GM12892 (cell line): ENCODE measurements around the gene LRRC31.

Source experiments
- POLR2A ChIP-seq: IDR thresholded peaks from 2 replicates; pipeline ENCODE4 v1.6.1; 2011; ENCODE audit warnings: low read depth, low read length, control low read depth
- POLR2AphosphoS5 ChIP-seq: IDR thresholded peaks from 2 replicates; pipeline ENCODE4 v1.6.1; 2011; ENCODE audit warnings: low read depth, low read length, control low read depth
- TAF1 ChIP-seq: IDR thresholded peaks from 2 replicates; pipeline ENCODE4 v1.6.1; 2011; ENCODE audit warnings: low read depth, mild to moderate bottlenecking, control low read depth, low read length, borderline replicate concordance

DNA sequence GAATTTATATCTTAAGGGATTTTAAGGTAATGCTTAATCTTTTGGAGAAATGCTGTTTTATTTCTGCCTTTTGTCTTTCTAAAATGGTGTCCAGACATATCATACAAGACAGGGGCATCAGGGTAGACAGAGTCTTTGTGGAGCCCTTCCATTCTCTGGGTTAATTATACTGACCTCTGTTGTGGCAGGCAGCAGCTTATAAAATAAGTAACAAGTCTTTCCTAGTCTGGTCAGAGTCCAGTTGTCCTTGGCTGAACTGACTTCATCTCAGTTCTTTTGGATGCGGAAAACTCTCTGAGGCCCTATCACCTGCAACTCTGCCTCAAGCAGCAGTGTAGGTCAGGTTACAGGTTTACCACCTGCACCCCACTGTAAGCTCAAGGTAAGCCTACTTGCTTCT is 77.4 kb downstream of the LRRC31 start:
- TF ChIP-seq POLR2A (no peak), POLR2AphosphoS5 (no peak), TAF1 (no peak)
